ENCODE results near the gene ABHD4. TPM values are rescaled to one million over a fixed set of nuclear protein-coding genes. Genes with fewer than 3 reads are reported as not detected.

Gene ABHD4
- total RNA-seq, 4 donors from 2014 or later: 17.5 to 41.1 (median 23.1) TPM

GRCh38 chr14:22640192-22640591, 42.1 kb downstream of the ABHD4 start:
- no peak for DNase-seq
- Histone ChIP-seq H3K36me3 (no peaks in the 10 kb centered on the region), H3K4me1 (no peaks in the 10 kb centered on the region), H3K4me3 (no peak overlapping the region), H3K9me3 (no peaks in the 10 kb centered on the region), H3K27me3 (no peaks in the 10 kb centered on the region), H3K27ac (no peak overlapping the region)
- in situ Hi-C loops (cut with MboI; ENCODE audit: low pct_ligation_motif_present in 1 of 4, low pct_unique_long_range_greater_than_20kb in 1 of 4, low sequenced_read_pairs in 3 of 4) (loop anchor here in 1 of 4 donors (10.0 kb wide), 1 partner anchor 75 kb away; no protein-coding TSS in a partner anchor), intact Hi-C loops (cut with DNase I; ENCODE audit: low total_unique reads) (no loop called here)
- TF ChIP-seq, protein P1, sequence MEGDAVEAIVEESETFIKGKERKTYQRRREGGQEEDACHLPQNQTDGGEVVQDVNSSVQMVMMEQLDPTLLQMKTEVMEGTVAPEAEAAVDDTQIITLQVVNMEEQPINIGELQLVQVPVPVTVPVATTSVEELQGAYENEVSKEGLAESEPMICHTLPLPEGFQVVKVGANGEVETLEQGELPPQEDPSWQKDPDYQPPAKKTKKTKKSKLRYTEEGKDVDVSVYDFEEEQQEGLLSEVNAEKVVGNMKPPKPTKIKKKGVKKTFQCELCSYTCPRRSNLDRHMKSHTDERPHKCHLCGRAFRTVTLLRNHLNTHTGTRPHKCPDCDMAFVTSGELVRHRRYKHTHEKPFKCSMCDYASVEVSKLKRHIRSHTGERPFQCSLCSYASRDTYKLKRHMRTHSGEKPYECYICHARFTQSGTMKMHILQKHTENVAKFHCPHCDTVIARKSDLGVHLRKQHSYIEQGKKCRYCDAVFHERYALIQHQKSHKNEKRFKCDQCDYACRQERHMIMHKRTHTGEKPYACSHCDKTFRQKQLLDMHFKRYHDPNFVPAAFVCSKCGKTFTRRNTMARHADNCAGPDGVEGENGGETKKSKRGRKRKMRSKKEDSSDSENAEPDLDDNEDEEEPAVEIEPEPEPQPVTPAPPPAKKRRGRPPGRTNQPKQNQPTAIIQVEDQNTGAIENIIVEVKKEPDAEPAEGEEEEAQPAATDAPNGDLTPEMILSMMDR (IDR thresholded peaks at IDR 0.05): no peak
- no peak for TF ChIP-seq POLR2A (IDR thresholded peaks at IDR 0.05)
- no peak for TF ChIP-seq POLR2AphosphoS5 (IDR thresholded peaks at IDR 0.05)
- no peak for TF ChIP-seq EP300 (IDR thresholded peaks at IDR 0.05; ENCODE audit: low read depth)

GRCh38 chr14:22641846-22642245, 43.7 kb downstream of the ABHD4 start:
- Histone ChIP-seq H3K4me3 (no peak overlapping the region), H3K27me3 (no peaks in the 10 kb centered on the region), H3K27ac (peak overlapping the region in 2 of 4 donors; percentile 45 to 57), H3K36me3 (no peaks in the 10 kb centered on the region), H3K9me3 (no peaks in the 10 kb centered on the region), H3K4me1 (no peaks in the 10 kb centered on the region)
- 29 to 50% methylated on average over 2 to 3 of the region's 3 CpGs for WGBS, 2 donors (ENCODE audit: low coverage in 1 of 2)
- intact Hi-C loops (cut with DNase I; ENCODE audit: low total_unique reads): no loop called here
- in situ Hi-C loops (cut with MboI; ENCODE audit: low pct_ligation_motif_present in 1 of 4, low pct_unique_long_range_greater_than_20kb in 1 of 4, low sequenced_read_pairs in 3 of 4): loop anchor here in 1 of 4 donors (10.0 kb wide), 1 partner anchor 77 kb away; no protein-coding TSS in a partner anchor
- TF ChIP-seq EP300 (IDR thresholded peaks at IDR 0.05; ENCODE audit: low read depth) (no peak), POLR2AphosphoS5 (IDR thresholded peaks at IDR 0.05) (peak in 1 of 3 donors; percentile 18)
- peak; percentile 48 for DNase-seq

GRCh38 chr14:22644305-22644635, 46.2 kb downstream of the ABHD4 start, which contains the start of gene OR6J1:
OR6J1 (minus strand) TSS chr14:22644352; CDS start chr14:22634811, 9,541 bp downstream.
- intact Hi-C loops (cut with DNase I; ENCODE audit: low total_unique reads) (no loop called here), in situ Hi-C loops (cut with MboI; ENCODE audit: low pct_ligation_motif_present in 1 of 4, low pct_unique_long_range_greater_than_20kb in 1 of 4, low sequenced_read_pairs in 3 of 4) (loop anchor here in 1 of 4 donors (10.0 kb wide), 1 partner anchor 79 kb away; no protein-coding TSS in a partner anchor)
- WGBS, 2 donors (ENCODE audit: low coverage in 1 of 2): 46% methylated on average over 1 of the region's 1 CpG; no CpG with 5 or more reads in 1 of the 2 donors
- H3K9me3 ChIP-seq: no peaks in the 10 kb centered on the region
- H3K27ac ChIP-seq: no peak within 1 kb of the TSS
- DNase-seq: no peak
- no peaks in the 10 kb centered on the region for H3K27me3 ChIP-seq
- H3K36me3 ChIP-seq: no peaks in the 10 kb centered on the region
- H3K4me3 ChIP-seq: no peak within 1 kb of the TSS
- TF ChIP-seq, protein P1 (IDR thresholded peaks at IDR 0.05): no peak
- no peak for TF ChIP-seq EP300 (IDR thresholded peaks at IDR 0.05; ENCODE audit: low read depth)
- no peak for TF ChIP-seq POLR2A (IDR thresholded peaks at IDR 0.05)
- TF ChIP-seq POLR2AphosphoS5 (IDR thresholded peaks at IDR 0.05): no peak
- H3K4me1 ChIP-seq: no peaks in the 10 kb centered on the region

- no peak for DNase-seq
- H3K27me3 ChIP-seq: no peaks in the 10 kb centered on the region
- no peaks in the 10 kb centered on the region for H3K36me3 ChIP-seq
- H3K9me3 ChIP-seq: no peaks in the 10 kb centered on the region
- TF ChIP-seq POLR2A (IDR thresholded peaks at IDR 0.05) (no peak), POLR2AphosphoS5 (IDR thresholded peaks at IDR 0.05) (no peak), EP300 (IDR thresholded peaks at IDR 0.05; ENCODE audit: low read depth) (no peak)
- TF ChIP-seq, protein P1 (IDR thresholded peaks at IDR 0.05): no peak
- H3K4me3 ChIP-seq: no peak overlapping the region
- H3K4me1 ChIP-seq: no peaks in the 10 kb centered on the region
- intact Hi-C loops (cut with DNase I; ENCODE audit: low total_unique reads) (no loop called here), in situ Hi-C loops (cut with MboI; ENCODE audit: low pct_ligation_motif_present in 1 of 4, low pct_unique_long_range_greater_than_20kb in 1 of 4, low sequenced_read_pairs in 3 of 4) (loop anchor here in 2 of 4 donors (5.0 to 10.0 kb wide), 2 partner anchors 74 to 82 kb away; no protein-coding TSS in a partner anchor)
- 97% methylated on average over 4 of the region's 4 CpGs; no CpG with 5 or more reads in 1 of the 2 donors for WGBS, 2 donors (ENCODE audit: low coverage in 1 of 2)
- no peak overlapping the region for H3K27ac ChIP-seq
Observed at GRCh38 chr14:22646570-22647254, 48.6 kb downstream of the ABHD4 start.

Data from transverse colon (tissue), 4 donors.